HCT116 (cell line): ENCODE measurements around the gene DDX39B. TPM values are rescaled to one million over a fixed set of nuclear protein-coding genes. Genes with fewer than 3 reads are reported as not detected.

Experiments
- ATAC-seq: fragments of 200-7000 bp; cut with Tn5 transposase; 2 replicates; pipeline ENCODE4 v1.9.1; 2020; ENCODE audit warnings: mild to moderate bottlenecking, moderate library complexity
- BruUV-seq: library from RNA; stranded (reverse); fragments of 400-500 nt; replicated peaks from 2 replicates; lab custom pipeline; 2021; lab: Mats Ljungman, UMichigan
- CTCF ChIA-PET: fragments of 300-600 bp; sonication (Branson Sonifier 250); formaldehyde crosslinking; loops from one replicate; lab custom pipeline; 2021; ENCODE audit warnings: antibody characterized with exemption; lab: Charles Lee
- POLR2A ChIA-PET: fragments of 300-600, 350-600 bp; sonication (Branson Sonifier 250); formaldehyde crosslinking; loops from one replicate; lab custom pipeline; 2021; ENCODE audit warnings: antibody characterized with exemption; lab: Charles Lee
- RAD21 ChIA-PET, 2 experiments: fragments of 300-600 bp; sonication (Branson Sonifier 250); formaldehyde crosslinking; loops; one replicate each; lab custom pipeline; 2023; ENCODE audit warnings: low total read pairs in 2 of 2; ENCODE audit not compliant: uncharacterized antibody in 2 of 2, unreplicated experiment in 2 of 2, low non-redundant PET in 1 of 2; lab: Charles Lee
- DNase-seq: peaks from one replicate; pipeline ENCODE4 v3.0.0-alpha.2; 2010; ENCODE audit warnings: low read depth, low spot score
- H2AFZ ChIP-seq: fragments of 200-600 bp; shearing (Covaris generic), sonication (generic); 2 replicates; pipeline ENCODE4 v1.6.1; 2017; ENCODE audit warnings: low read depth, mixed run types, mixed read lengths, antibody characterized with exemption, low read length; ENCODE audit not compliant: poor library complexity, severe bottlenecking
- H3K27ac ChIP-seq: 2 replicates; pipeline ENCODE4 v1.5.1; 2012; ENCODE audit warnings: low read depth, low read length
- H3K27me3 ChIP-seq: fragments of 200-600 bp; sonication (generic); 2 replicates; pipeline ENCODE4 v1.6.1; 2016; ENCODE audit warnings: mixed run types, low read length, mixed read lengths; ENCODE audit not compliant: insufficient read depth
- H3K36me3 ChIP-seq, 2 experiments: fragments of 200-500 bp in 1 of 2; fragments of 200-600 bp in 1 of 2; sonication (Bioruptor generic) in 1 of 2; sonication (generic) in 1 of 2; 2 replicates each; pipeline versions ENCODE4 v1.5.1 to v1.6.1; 2014 to 2016; ENCODE audit warnings: low read length in 2 of 2, inconsistent platforms in 1 of 2, mixed read lengths in 1 of 2, mixed run types in 1 of 2; ENCODE audit not compliant: insufficient read depth in 2 of 2, control insufficient read depth in 1 of 2
- H3K4me1 ChIP-seq, 2 experiments: fragments of 200-600 bp in 1 of 2; sonication (generic) in 1 of 2; 2 replicates each; pipeline versions ENCODE4 v1.5.1 to v1.6.1; 2012 to 2017; ENCODE audit warnings: low read length in 2 of 2, inconsistent platforms in 1 of 2, mild to moderate bottlenecking in 1 of 2, mixed read lengths in 1 of 2, mixed run types in 1 of 2, moderate library complexity in 1 of 2; ENCODE audit not compliant: insufficient read depth in 2 of 2, control insufficient read depth in 1 of 2
- H3K4me2 ChIP-seq: fragments of 200-600 bp; sonication (generic); 2 replicates; pipeline ENCODE4 v1.6.1; 2017; ENCODE audit warnings: mixed run types, low read length, mixed read lengths
- H3K4me3 ChIP-seq, 2 experiments: fragments of 200-600 bp in 1 of 2; sonication (generic) in 1 of 2; replicated peaks in 1 of 2; 2 replicates each; pipeline ENCODE4 v1.5.1; 2011 to 2016; ENCODE audit warnings: low read length in 2 of 2, control low read depth in 1 of 2, low read depth in 1 of 2, mild to moderate bottlenecking in 1 of 2, mixed read lengths in 1 of 2, mixed run types in 1 of 2
- H3K79me2 ChIP-seq: fragments of 200-600 bp; sonication (generic); 2 replicates; pipeline ENCODE4 v1.6.1; 2017; ENCODE audit warnings: mild to moderate bottlenecking, mixed run types, low read length, moderate library complexity, mixed read lengths; ENCODE audit not compliant: insufficient read depth
- H3K9ac ChIP-seq: fragments of 200-600 bp; sonication (generic); 2 replicates; pipeline ENCODE4 v1.6.1; 2016; ENCODE audit warnings: low read length, mixed read lengths
- H3K9me2 ChIP-seq: fragments of 200-600 bp; sonication (generic), shearing (Covaris generic); 2 replicates; pipeline ENCODE4 v1.6.1; 2017; ENCODE audit warnings: mixed run types, mild to moderate bottlenecking, moderate library complexity; ENCODE audit not compliant: insufficient read depth
- H3K9me3 ChIP-seq, 2 experiments: fragments of 200-500 bp in 1 of 2; fragments of 200-600 bp in 1 of 2; sonication (Bioruptor generic) in 1 of 2; sonication (generic) in 1 of 2; 2 replicates each; pipeline ENCODE4 v1.6.1; 2014 to 2017; ENCODE audit warnings: low read length in 2 of 2, mixed read lengths in 2 of 2, inconsistent platforms in 1 of 2, low read depth in 1 of 2, mild to moderate bottlenecking in 1 of 2, mixed run types in 1 of 2, moderate library complexity in 1 of 2; ENCODE audit not compliant: control insufficient read depth in 1 of 2, insufficient read depth in 1 of 2
- H4K20me1 ChIP-seq: fragments of 200-600 bp; sonication (generic), shearing (Covaris generic); 2 replicates; pipeline ENCODE4 v1.6.1; 2017; ENCODE audit warnings: mixed run types, mild to moderate bottlenecking, moderate library complexity; ENCODE audit not compliant: insufficient read depth
- ATF3 ChIP-seq: IDR thresholded peaks from 2 replicates; pipeline ENCODE4 v1.6.1; 2012
- ELF1 ChIP-seq: IDR thresholded peaks from 2 replicates; pipeline ENCODE4 v1.6.1; 2012; ENCODE audit warnings: low read depth, borderline replicate concordance
- EZH2 ChIP-seq: fragments of 200-600 bp; sonication (generic); IDR thresholded peaks from 2 replicates; pipeline ENCODE4 v1.6.1; 2017; ENCODE audit warnings: antibody characterized with exemption, mixed run types
- MAX ChIP-seq: IDR thresholded peaks from 2 replicates; pipeline ENCODE4 v1.6.1; 2012
- REST ChIP-seq: IDR thresholded peaks from 2 replicates; pipeline ENCODE4 v1.6.1; 2012; ENCODE audit warnings: low read depth
- SIN3A ChIP-seq: IDR thresholded peaks from 2 replicates; pipeline ENCODE4 v1.6.1; 2012; ENCODE audit warnings: low read depth
- SRF ChIP-seq: IDR thresholded peaks from 2 replicates; pipeline ENCODE4 v1.6.1; 2012; ENCODE audit warnings: low read depth
- YY1 ChIP-seq: IDR thresholded peaks from 2 replicates; pipeline ENCODE4 v1.6.1; 2011; ENCODE audit warnings: low read length, low read depth, moderate library complexity, mild to moderate bottlenecking; ENCODE audit not compliant: insufficient replicate concordance; ENCODE audit errors: extremely low read depth
- ZBTB33 ChIP-seq: IDR thresholded peaks from 2 replicates; pipeline ENCODE4 v1.6.1; 2011; ENCODE audit warnings: mild to moderate bottlenecking, low read length, moderate library complexity; ENCODE audit not compliant: insufficient replicate concordance; ENCODE audit errors: extremely low read depth
- ZNF274 ChIP-seq: fragments of 200-500 bp; sonication (Bioruptor generic); IDR thresholded peaks from 2 replicates; pipeline ENCODE4 v1.6.1; 2014; ENCODE audit warnings: mild to moderate bottlenecking, low read depth, low read length, inconsistent platforms
- intact Hi-C: fragments of 100-400 bp; cut with micrococcal nuclease; formaldehyde crosslinking; loops from 2 replicates; pipeline ENCODE4 v1.10.0; 2022
- total RNA-seq: library from RNA; stranded (reverse); gene quantifications from one replicate; pipeline ENCODE4 v1.2.1, GENCODE V29; 2021; ENCODE audit not compliant: unreplicated experiment

Gene DDX39B
- total RNA-seq, 1 experiment from 2014 or later, result 545 TPM

- no peak for DNase-seq
- Histone ChIP-seq H3K9me2 (no peaks in the 10 kb centered on the region), H3K9ac (no peak overlapping the region), H3K79me2 (peaks cover 41% of the 10 kb centered on the region), H3K4me1 (peaks cover 25 to 42% of the 10 kb centered on the region in 2 experiments), H3K9me3 (no peaks in the 10 kb centered on the region), H2AFZ (no peak overlapping the region), H3K4me2 (no peak overlapping the region), H4K20me1 (peaks cover 14% of the 10 kb centered on the region; the same call in 1 of the 2 replicates), H3K4me3 (no peak overlapping the region), H3K36me3 (peaks cover 12 to 15% of the 10 kb centered on the region in 2 experiments), H3K27me3 (no peaks in the 10 kb centered on the region), H3K27ac (no peak overlapping the region)
- no peak for ATAC-seq
- no TSS peak for BruUV-seq
- RAD21 ChIA-PET, result no interaction called here
- TF ChIP-seq ZBTB33, result no peak
- TF ChIP-seq SIN3A, result no peak
- intact Hi-C loops, result loop anchor here (10.0 kb wide), 1 partner anchor 290 kb away; no protein-coding TSS in a partner anchor
- POLR2A ChIA-PET, result no interaction called here
- CTCF ChIA-PET, result interaction anchor here (5.0 kb wide), 1 partner anchor 54 kb away, joined by 78 read pairs; no protein-coding TSS in a partner anchor
Measured at GRCh38 chr6:31544676-31545075, 2.9 kb upstream of the DDX39B start.

- no peak for ATAC-seq
- DNase-seq, result no peak
- no TSS peak for BruUV-seq
- ChIA-PET RAD21 (no interaction called here), POLR2A (interaction anchor here (0.7 to 2.4 kb wide), 2 partner anchors 39 to 121 kb away, joined by 3 to 8 read pairs; partner anchors contain the start of genes CSNK2B and GPANK1), CTCF (no interaction called here)
- Histone ChIP-seq H4K20me1 (peaks cover 24% of the 10 kb centered on the region; the same call in 1 of the 2 replicates), H3K4me2 (peak overlapping the region; percentile 85), H3K27ac (peak overlapping the region; percentile 96; the same call in 1 of the 2 replicates), H2AFZ (no peak overlapping the region), H3K4me3 (peak overlapping the region; percentile 85 to 98; a peak in 3 of 4 replicates), H3K9me3 (no peaks in the 10 kb centered on the region), H3K36me3 (peaks cover 19 to 21% of the 10 kb centered on the region in 2 experiments), H3K4me1 (peaks cover 25 to 48% of the 10 kb centered on the region in 2 experiments), H3K27me3 (no peaks in the 10 kb centered on the region), H3K9me2 (no peaks in the 10 kb centered on the region), H3K9ac (no peak overlapping the region), H3K79me2 (peaks cover 51% of the 10 kb centered on the region)
- intact Hi-C loops, result loop anchor here (10.0 kb wide), 1 partner anchor 291 kb away; no protein-coding TSS in a partner anchor
- TF ChIP-seq REST, result no peak
- TF ChIP-seq ELF1, result no peak
- TF ChIP-seq MAX, result no peak
- no peak for TF ChIP-seq ZNF274
- no peak for TF ChIP-seq EZH2
- TF ChIP-seq ATF3, result no peak
- no peak for TF ChIP-seq YY1
- no peak for TF ChIP-seq SRF
- TF ChIP-seq SIN3A, result no peak
Measured at GRCh38 chr6:31543639-31544038, 1.8 kb upstream of the DDX39B start.
